Erythroblast (primary cell): ENCODE data around the gene LPIN3.

Experiments used
- GATA1 ChIP-seq: IDR thresholded peaks from 2 replicates; pipeline ENCODE4 v1.6.1; 2011; ENCODE audit warnings: low read depth, mild to moderate bottlenecking, control low read depth, low read length, moderate library complexity
- POLR2A ChIP-seq: IDR thresholded peaks from 2 replicates; pipeline ENCODE4 v1.6.1; 2011; ENCODE audit warnings: mild to moderate bottlenecking, low read length

- TF ChIP-seq POLR2A: no peak
- no peak for TF ChIP-seq GATA1
Measured at GRCh38 chr20:41392871-41393704, 52.5 kb downstream of the LPIN3 start.
